ENCODE data around the gene TTC22.

- TF ChIP-seq CTCF (IDR thresholded peaks at IDR 0.05) (no peak), POLR2A (IDR thresholded peaks at IDR 0.05) (no peak)
Observed at GRCh38 chr1:54787604-54788003, 13.5 kb downstream of the TTC22 start.
